ENCODE measurements around the gene CAPN9.

Gene CAPN9

GRCh38 chr1:230823931-230824381 lies 76.8 kb downstream of the CAPN9 start:
- DNase-seq: no peak
- H3K4me3 Mint-ChIP-seq: no peak overlapping the region
- no peak overlapping the region for H3K27ac Mint-ChIP-seq
- peaks cover 10% of the 10 kb centered on the region for H3K27me3 Mint-ChIP-seq (ENCODE audit: low read depth, poor library complexity)
- peaks cover 37% of the 10 kb centered on the region for H3K4me1 Mint-ChIP-seq
- H3K9me3 Mint-ChIP-seq: no peaks in the 10 kb centered on the region
- TF ChIP-seq, protein P1, sequence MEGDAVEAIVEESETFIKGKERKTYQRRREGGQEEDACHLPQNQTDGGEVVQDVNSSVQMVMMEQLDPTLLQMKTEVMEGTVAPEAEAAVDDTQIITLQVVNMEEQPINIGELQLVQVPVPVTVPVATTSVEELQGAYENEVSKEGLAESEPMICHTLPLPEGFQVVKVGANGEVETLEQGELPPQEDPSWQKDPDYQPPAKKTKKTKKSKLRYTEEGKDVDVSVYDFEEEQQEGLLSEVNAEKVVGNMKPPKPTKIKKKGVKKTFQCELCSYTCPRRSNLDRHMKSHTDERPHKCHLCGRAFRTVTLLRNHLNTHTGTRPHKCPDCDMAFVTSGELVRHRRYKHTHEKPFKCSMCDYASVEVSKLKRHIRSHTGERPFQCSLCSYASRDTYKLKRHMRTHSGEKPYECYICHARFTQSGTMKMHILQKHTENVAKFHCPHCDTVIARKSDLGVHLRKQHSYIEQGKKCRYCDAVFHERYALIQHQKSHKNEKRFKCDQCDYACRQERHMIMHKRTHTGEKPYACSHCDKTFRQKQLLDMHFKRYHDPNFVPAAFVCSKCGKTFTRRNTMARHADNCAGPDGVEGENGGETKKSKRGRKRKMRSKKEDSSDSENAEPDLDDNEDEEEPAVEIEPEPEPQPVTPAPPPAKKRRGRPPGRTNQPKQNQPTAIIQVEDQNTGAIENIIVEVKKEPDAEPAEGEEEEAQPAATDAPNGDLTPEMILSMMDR (IDR thresholded peaks at IDR 0.05): no peak
- no peaks in the 10 kb centered on the region for H3K36me3 Mint-ChIP-seq (ENCODE audit: low read depth)

DNA sequence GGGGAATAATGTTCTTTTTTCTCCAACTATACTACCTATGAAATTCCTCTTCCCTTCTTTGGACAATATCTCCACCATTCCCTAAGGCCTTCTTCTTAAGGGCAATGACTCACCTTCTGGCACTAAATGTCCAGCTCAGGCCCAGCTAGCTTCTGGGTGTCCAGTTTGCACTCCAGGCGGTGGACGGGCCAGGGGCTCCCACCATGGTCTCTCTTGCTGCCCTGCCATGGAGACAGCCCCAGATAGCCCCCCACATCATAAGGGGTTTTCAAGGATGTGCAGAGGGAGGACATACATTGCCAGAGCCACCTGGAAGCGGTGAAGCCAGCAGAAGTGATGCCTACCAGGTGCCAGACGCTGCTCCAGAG lies 77.3 kb downstream of the CAPN9 start:
- Mint-ChIP-seq H3K4me1 (peaks cover 37% of the 10 kb centered on the region), H3K36me3 (ENCODE audit: low read depth) (no peaks in the 10 kb centered on the region), H3K27ac (peak overlapping the region; percentile 43), H3K27me3 (ENCODE audit: low read depth, poor library complexity) (peaks cover 10% of the 10 kb centered on the region), H3K9me3 (no peaks in the 10 kb centered on the region), H3K4me3 (no peak overlapping the region)
- TF ChIP-seq, protein P1 (IDR thresholded peaks at IDR 0.05): no peak
- no peak for DNase-seq

DNA sequence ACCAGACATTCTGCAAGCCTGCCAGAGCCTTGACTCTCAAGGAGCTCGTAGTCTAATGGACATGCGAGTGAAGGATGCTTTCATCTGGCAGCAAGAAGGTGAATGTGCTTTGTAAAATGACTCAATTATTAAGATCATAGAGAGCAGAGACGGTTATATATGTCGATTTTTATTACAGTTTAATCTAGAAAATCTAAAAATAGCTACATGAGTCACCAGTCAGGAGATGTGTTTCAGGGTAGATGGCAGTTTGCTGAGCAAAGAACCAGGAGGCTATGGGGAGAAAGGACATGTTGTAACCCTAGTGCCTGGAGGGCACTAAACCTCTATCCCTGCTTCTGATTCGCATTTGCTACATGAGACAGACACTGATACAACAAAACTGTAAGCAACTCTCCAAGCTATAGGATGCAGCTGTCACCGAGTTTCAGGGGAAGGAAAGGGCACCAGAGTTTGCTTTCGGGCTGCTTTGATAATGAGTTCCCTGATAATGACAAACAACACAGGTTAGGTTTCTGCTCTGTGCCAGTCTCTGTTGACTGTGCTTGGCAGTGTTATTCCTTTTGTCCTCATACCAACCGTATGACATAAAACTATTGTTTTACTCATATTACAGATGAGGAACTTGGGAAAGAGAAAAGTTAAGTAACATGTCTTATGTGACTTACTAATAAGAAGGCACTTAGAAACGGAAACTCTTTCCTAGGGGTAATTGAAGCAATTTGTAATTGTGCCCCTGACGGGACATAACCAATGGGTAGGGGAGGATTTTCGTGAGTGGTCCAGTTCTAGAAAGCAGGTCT lies 77.9 kb downstream of the CAPN9 start:
- Mint-ChIP-seq H3K4me1 (peaks cover 37% of the 10 kb centered on the region), H3K36me3 (ENCODE audit: low read depth) (no peaks in the 10 kb centered on the region), H3K27me3 (ENCODE audit: low read depth, poor library complexity) (peaks cover 10% of the 10 kb centered on the region), H3K4me3 (no peak overlapping the region), H3K27ac (no peak overlapping the region), H3K9me3 (no peaks in the 10 kb centered on the region)
- TF ChIP-seq, protein P1 (IDR thresholded peaks at IDR 0.05): no peak
- no peak for DNase-seq

DNA sequence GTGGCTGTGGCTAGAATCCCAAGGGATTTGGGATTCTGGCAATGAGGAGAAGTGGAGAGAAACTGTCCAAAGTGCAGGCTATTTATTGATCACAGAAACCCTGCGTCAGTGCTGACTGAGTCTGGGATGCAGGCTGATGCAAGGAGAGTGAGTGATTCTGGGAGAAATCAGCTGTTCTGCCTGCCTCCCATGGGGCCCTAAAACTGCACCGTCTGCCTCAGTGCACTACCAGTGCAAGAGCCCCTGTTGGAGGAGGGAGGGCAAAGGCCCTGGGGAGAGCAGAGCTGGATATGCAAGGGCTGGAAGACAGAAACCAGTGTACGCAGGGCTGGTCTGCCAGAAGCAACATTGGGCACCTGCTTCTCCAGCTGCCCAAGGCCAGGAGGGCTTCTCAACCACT lies 78.6 kb downstream of the CAPN9 start:
- peaks cover 37% of the 10 kb centered on the region for H3K4me1 Mint-ChIP-seq
- TF ChIP-seq, protein P1 (IDR thresholded peaks at IDR 0.05): no peak
- peaks cover 6% of the 10 kb centered on the region for H3K9me3 Mint-ChIP-seq
- H3K36me3 Mint-ChIP-seq (ENCODE audit: low read depth): peaks cover 5% of the 10 kb centered on the region
- H3K27ac Mint-ChIP-seq: no peak overlapping the region
- DNase-seq: no peak
- peaks cover 13% of the 10 kb centered on the region for H3K27me3 Mint-ChIP-seq (ENCODE audit: low read depth, poor library complexity)
- no peak overlapping the region for H3K4me3 Mint-ChIP-seq

DNA sequence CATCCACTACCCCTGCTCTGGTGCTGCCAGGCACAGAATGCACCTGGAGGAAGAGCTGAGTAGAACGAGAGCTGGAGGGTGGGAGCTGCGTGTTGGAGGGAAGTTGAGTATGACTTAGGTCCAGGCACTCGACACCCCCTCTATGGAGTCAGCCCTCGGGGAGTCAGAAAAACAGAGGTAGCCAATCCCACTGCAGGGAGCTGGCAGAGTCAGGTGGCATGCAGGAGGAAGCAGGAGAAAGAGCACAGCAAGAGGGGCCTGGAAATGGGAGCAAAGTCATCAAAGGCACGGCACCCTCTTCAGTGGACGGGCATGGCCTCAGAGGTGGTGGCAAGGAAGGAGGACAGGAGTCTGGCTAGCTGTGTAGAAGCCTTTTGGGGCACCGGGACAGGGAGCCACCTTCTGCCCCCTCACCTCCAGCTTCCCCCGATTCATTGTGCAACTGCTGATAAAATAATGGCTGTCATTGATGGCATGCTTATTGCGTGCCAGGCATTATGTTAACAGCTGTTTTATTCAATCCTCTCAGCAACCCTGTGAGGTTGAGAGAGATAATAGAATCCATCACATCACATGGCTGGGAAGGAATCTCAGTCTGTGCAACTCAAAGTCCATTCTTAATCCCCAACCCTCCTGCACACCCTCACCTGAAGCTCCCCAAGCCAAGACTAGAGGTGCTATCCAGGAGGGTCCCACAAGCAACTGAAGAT lies 79.1 kb downstream of the CAPN9 start:
- Mint-ChIP-seq H3K27me3 (ENCODE audit: low read depth, poor library complexity) (peaks cover 13% of the 10 kb centered on the region), H3K27ac (no peak overlapping the region), H3K9me3 (peaks cover 10% of the 10 kb centered on the region), H3K4me3 (no peak overlapping the region), H3K4me1 (peaks cover 34% of the 10 kb centered on the region), H3K36me3 (ENCODE audit: low read depth) (peaks cover 9% of the 10 kb centered on the region)
- TF ChIP-seq, protein P1 (IDR thresholded peaks at IDR 0.05): no peak
- DNase-seq: no peak

All from nephron progenitor cell (in vitro differentiated cells).